ENCODE measurements around the gene CPVL. TPM values are rescaled to one million over a fixed set of nuclear protein-coding genes. Genes with fewer than 3 reads are reported as not detected.

CPVL gene
- total RNA-seq, 1 experiment from 2014 or later: 1.6 TPM

DNA sequence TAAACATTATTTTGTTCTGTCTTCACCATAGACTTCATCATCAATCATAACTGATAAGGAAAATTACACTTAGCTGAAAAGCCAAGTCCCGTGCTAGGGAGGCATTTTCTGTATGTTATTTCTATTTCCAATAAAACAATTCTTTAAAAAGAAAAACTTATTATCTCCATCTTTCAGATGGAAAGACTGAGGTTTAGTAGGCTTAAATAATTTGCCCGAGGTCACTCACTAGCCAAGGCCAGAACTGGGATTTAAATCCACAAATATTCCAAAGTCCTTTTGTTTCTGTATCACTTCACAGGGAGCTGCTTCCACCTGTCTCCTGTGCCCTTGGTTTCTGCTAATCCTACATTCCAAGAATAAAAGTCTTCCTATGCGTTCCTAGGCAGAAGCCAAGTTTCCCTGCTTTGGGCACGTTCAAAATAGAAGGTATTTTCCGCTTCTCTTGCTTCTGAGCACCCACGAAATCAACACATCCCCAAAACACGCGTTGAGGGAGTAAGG lies 732 bp downstream of the CPVL start:
- Histone ChIP-seq H3K4me3 (peak overlapping the region; percentile 32), H3K27me3 (replicated peaks) (peaks cover 64% of the 10 kb centered on the region)

DNA sequence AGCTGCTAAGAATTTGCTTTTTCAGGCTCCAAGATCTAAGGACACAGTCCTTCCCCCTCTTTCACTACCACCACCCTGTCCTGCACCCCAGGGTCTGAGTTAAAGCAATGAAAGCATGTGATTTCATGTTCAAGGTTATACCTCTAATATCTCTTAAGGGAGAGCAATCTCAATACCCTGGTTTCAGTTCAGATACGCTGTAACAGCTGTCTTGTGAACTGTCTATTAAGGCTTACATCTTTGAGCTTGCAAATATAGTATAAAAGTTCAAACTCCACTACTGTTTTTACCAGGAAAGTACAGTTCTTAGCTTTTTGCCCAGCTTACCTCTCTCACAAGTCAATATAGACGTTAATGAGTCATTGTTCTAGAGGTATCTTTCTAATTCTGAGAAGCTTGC lies 2.6 kb downstream of the CPVL start:
- Histone ChIP-seq H3K4me1 (replicated peaks) (peaks cover 17% of the 10 kb centered on the region), H3K9me3 (replicated peaks) (peaks cover 2% of the 10 kb centered on the region; the same call in 1 of the 2 replicates), H3K4me3 (no peak overlapping the region), H3K27me3 (replicated peaks) (peaks cover 57% of the 10 kb centered on the region), H3K27ac (no peak overlapping the region), H3K36me3 (no peaks in the 10 kb centered on the region)
- no peak for DNase-seq (ENCODE audit: low read depth in 1 of 2, low spot score in 2 of 2)

More for the DNA sequence above, 732 bp downstream of the CPVL start:
- DNase-seq (ENCODE audit: low read depth in 1 of 2, low spot score in 2 of 2): no peak
- no peak overlapping the region for H3K27ac ChIP-seq
- H3K36me3 ChIP-seq: no peaks in the 10 kb centered on the region
- H3K4me1 ChIP-seq (replicated peaks): peaks cover 2% of the 10 kb centered on the region
- no peaks in the 10 kb centered on the region; the same call in 1 of the 2 replicates for H3K9me3 ChIP-seq (replicated peaks)

DNA sequence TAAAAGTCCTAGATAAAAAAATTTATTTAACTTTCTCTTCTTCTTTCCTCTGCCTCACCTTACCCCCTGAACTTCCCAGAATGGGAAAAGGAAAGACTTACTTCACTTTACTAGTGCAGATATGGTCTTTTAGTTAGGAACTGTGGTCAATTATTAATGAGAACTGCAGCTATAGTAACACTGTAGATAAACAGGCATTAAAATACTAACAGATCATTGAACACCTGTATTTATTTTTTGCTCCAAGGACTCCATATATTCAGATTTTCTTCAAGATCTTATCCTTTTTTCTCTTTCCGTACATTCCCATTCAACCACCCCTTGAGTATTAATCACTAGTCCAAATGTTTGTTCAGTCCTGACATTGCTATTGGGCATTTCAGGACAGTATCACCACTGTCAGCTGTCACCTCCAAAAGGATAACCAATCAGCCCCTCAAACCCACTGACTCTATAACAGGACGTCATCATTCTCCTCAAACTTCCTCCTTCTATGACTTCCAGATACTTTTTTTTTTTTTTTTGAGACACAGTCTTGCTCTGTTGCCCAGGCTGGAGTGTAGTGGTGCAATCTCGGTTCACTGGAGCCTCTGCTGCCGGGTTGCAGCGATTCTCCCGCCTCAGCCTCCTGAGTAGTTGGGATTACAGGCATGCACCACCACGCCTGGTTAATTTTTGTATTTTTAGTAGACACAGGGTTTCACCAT lies 4.2 kb downstream of the CPVL start:
- Histone ChIP-seq H3K9me3 (replicated peaks) (peaks cover 2% of the 10 kb centered on the region; the same call in 1 of the 2 replicates), H3K27me3 (replicated peaks) (peaks cover 42% of the 10 kb centered on the region), H3K27ac (no peak overlapping the region), H3K36me3 (no peaks in the 10 kb centered on the region), H3K4me1 (replicated peaks) (peaks cover 17% of the 10 kb centered on the region), H3K4me3 (no peak overlapping the region)
- DNase-seq (ENCODE audit: low read depth in 1 of 2, low spot score in 2 of 2): no peak

GRCh38 chr7:29140873-29141468 lies 5.4 kb downstream of the CPVL start:
- DNase-seq (ENCODE audit: low read depth in 1 of 2, low spot score in 2 of 2): no peak
- peaks cover 2% of the 10 kb centered on the region; the same call in 1 of the 2 replicates for H3K9me3 ChIP-seq (replicated peaks)
- H3K36me3 ChIP-seq: no peaks in the 10 kb centered on the region
- peaks cover 17% of the 10 kb centered on the region for H3K4me1 ChIP-seq (replicated peaks)
- H3K4me3 ChIP-seq: no peak overlapping the region
- no peak overlapping the region for H3K27ac ChIP-seq
- H3K27me3 ChIP-seq (replicated peaks): peaks cover 30% of the 10 kb centered on the region

DNA sequence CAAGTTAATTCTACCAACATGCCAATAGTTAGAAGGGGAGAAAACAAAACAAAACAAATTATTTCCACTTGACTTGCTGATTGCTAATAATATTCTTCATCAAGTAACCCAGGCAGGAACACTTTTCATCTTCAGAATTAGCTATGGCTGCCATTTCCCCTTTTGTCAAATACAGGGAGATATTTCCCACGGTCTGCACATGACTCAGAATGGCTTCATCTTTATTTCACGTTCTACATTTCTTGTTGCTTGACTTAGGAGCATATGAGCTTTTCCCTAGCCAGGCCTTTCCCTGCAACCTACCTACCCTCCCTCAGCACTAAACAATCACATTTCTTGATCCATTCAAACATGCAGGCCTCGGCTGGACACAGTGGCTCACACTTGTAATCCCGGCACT lies 6.5 kb downstream of the CPVL start:
- H3K27me3 ChIP-seq (replicated peaks): peaks cover 20% of the 10 kb centered on the region
- H3K4me1 ChIP-seq (replicated peaks): peaks cover 17% of the 10 kb centered on the region
- no peaks in the 10 kb centered on the region for H3K36me3 ChIP-seq
- DNase-seq (ENCODE audit: low read depth in 1 of 2, low spot score in 2 of 2): no peak
- peaks cover 2% of the 10 kb centered on the region; the same call in 1 of the 2 replicates for H3K9me3 ChIP-seq (replicated peaks)
- H3K27ac ChIP-seq: peak overlapping the region; percentile 39
- H3K4me3 ChIP-seq: no peak overlapping the region

GRCh38 chr7:29139191-29139590 lies 7.1 kb downstream of the CPVL start:
- peaks cover 2% of the 10 kb centered on the region; the same call in 1 of the 2 replicates for H3K9me3 ChIP-seq (replicated peaks)
- no peaks in the 10 kb centered on the region for H3K36me3 ChIP-seq
- H3K27me3 ChIP-seq (replicated peaks): peaks cover 13% of the 10 kb centered on the region
- H3K4me1 ChIP-seq (replicated peaks): peaks cover 17% of the 10 kb centered on the region
- no peak overlapping the region for H3K4me3 ChIP-seq
- DNase-seq (ENCODE audit: low read depth in 1 of 2, low spot score in 2 of 2): no peak
- H3K27ac ChIP-seq: peak overlapping the region; percentile 39; the same call in 1 of the 2 replicates

DNA sequence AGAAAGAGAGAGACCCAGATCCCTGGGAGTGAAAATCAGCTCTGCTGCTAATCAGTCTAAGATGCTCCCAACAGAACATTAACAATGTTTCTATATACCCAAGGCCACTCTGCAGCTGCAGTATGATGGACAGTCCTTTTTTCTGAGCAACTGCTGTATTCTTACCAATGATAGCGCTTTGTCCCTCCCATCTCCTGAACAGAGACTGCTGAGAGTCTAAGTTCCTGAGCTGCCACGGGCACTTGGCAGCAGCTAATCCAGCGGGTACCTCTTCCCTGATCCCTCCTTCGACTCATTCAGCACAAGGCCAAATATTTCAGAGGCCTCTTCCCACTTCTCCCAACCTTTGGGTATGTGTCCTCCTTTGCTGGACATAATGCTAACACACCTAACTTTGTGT lies 7.7 kb downstream of the CPVL start:
- H3K36me3 ChIP-seq: no peaks in the 10 kb centered on the region
- H3K27ac ChIP-seq: no peak overlapping the region
- H3K9me3 ChIP-seq (replicated peaks): peaks cover 2% of the 10 kb centered on the region; the same call in 1 of the 2 replicates
- H3K27me3 ChIP-seq (replicated peaks): peaks cover 7% of the 10 kb centered on the region
- DNase-seq (ENCODE audit: low read depth in 1 of 2, low spot score in 2 of 2): no peak
- no peak overlapping the region for H3K4me3 ChIP-seq
- peaks cover 17% of the 10 kb centered on the region for H3K4me1 ChIP-seq (replicated peaks)

DNA sequence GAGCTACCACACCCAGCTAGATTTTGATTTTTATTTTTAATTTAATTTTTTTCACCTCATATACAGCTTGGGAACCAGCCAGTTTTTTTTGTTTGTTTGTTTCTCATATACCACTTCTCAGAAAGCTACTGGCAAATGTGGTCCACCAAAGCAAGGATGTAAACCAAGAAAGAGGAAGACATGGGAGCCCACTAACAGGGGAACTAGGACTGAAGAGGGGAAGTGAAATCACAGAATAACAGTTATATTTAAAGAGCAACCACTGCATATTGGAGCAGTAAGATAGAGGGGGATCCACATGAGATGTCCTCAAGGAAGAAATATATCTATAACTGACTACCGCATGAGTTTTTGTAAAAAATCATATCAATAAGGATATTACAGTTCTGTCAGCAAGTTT lies 10.5 kb downstream of the CPVL start:
- H3K27me3 ChIP-seq (replicated peaks): no peaks in the 10 kb centered on the region
- no peak for DNase-seq (ENCODE audit: low read depth in 1 of 2, low spot score in 2 of 2)
- H3K36me3 ChIP-seq: no peaks in the 10 kb centered on the region
- H3K27ac ChIP-seq: no peak overlapping the region
- H3K4me3 ChIP-seq: no peak overlapping the region
- peaks cover 17% of the 10 kb centered on the region for H3K4me1 ChIP-seq (replicated peaks)
- H3K9me3 ChIP-seq (replicated peaks): peaks cover 2% of the 10 kb centered on the region; the same call in 1 of the 2 replicates

- H3K27ac ChIP-seq: no peak overlapping the region
- H3K9me3 ChIP-seq (replicated peaks): no peaks in the 10 kb centered on the region
- H3K4me1 ChIP-seq (replicated peaks): no peaks in the 10 kb centered on the region
- no peak for DNase-seq (ENCODE audit: low read depth in 1 of 2, low spot score in 2 of 2)
- H3K4me3 ChIP-seq: no peak overlapping the region
- peaks cover 4% of the 10 kb centered on the region; the same call in 1 of the 2 replicates for H3K27me3 ChIP-seq (replicated peaks)
- no peaks in the 10 kb centered on the region for H3K36me3 ChIP-seq
These were observed 13.4 kb downstream of the CPVL start for GRCh38 chr7:29132980-29133379.

DNA sequence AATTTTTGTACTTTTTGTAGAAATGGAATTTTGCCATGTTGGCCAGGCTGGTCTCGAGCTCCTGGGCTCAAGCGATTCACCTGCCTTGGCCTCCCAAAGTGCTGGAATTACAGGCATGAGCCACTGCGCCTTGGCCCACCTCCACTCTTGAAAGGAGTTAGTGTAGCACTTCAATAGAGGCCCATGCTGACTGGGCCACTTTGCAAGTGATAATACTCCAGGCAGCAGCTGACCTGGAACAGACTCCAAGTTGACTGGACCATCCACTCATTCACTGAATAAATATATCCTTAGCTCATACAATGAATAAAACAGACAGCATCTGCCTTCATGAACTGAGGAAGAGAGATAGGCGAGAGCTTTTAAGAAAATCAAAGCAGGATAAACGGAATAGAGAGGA lies 14.7 kb downstream of the CPVL start:
- Histone ChIP-seq H3K9me3 (replicated peaks) (no peaks in the 10 kb centered on the region), H3K27me3 (replicated peaks) (peaks cover 6% of the 10 kb centered on the region; the same call in 1 of the 2 replicates), H3K27ac (no peak overlapping the region), H3K36me3 (no peaks in the 10 kb centered on the region), H3K4me3 (no peak overlapping the region), H3K4me1 (replicated peaks) (no peaks in the 10 kb centered on the region)
- no peak for DNase-seq (ENCODE audit: low read depth in 1 of 2, low spot score in 2 of 2)

DNA sequence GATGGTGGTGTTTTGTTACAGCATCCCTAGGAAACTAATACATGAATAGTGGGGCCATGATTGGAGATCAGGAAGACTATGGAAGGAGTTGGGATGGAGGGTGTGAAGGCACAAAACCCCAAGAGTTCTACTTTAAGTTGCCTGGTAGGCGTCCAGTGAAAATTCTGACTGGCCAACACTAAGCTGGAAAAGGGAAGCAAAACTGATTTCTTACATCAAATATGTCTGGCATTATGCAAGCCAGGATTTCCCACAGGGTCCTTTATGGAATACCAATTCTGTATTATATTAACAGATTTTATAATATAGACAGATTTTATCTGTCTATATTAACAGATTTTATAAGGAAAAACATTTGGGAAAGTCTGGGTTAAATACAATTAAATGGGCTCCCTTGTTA lies 16.2 kb downstream of the CPVL start:
- no peaks in the 10 kb centered on the region for H3K36me3 ChIP-seq
- no peak for DNase-seq (ENCODE audit: low read depth in 1 of 2, low spot score in 2 of 2)
- H3K4me3 ChIP-seq: no peak overlapping the region
- H3K27me3 ChIP-seq (replicated peaks): peaks cover 13% of the 10 kb centered on the region; the same call in 1 of the 2 replicates
- no peaks in the 10 kb centered on the region for H3K4me1 ChIP-seq (replicated peaks)
- no peaks in the 10 kb centered on the region for H3K9me3 ChIP-seq (replicated peaks)
- H3K27ac ChIP-seq: no peak overlapping the region

DNA sequence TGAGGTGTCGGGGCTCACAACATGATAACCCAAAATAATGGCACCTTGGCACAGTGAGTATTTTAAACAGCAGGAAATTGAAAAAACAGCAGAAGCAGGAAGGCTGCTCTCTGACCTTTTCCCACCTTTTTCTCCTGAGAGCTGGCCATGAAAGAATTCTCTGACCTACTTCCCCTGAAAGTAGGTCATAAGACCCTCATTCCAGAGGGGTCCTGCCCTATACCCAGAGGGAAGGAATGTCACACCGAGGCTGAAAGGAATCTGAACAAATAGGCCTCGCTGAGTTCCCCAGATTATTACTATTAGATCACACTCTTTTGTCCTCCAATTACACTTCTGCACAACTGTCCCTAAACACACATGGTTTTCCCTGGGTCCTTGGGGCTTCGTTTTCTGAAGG lies 18.8 kb downstream of the CPVL start:
- Histone ChIP-seq H3K27ac (no peak overlapping the region), H3K9me3 (replicated peaks) (no peaks in the 10 kb centered on the region), H3K4me1 (replicated peaks) (no peaks in the 10 kb centered on the region), H3K27me3 (replicated peaks) (peaks cover 13% of the 10 kb centered on the region; the same call in 1 of the 2 replicates), H3K4me3 (no peak overlapping the region), H3K36me3 (no peaks in the 10 kb centered on the region)
- no peak for DNase-seq (ENCODE audit: low read depth in 1 of 2, low spot score in 2 of 2)

GRCh38 chr7:29126804-29127203 lies 19.5 kb downstream of the CPVL start:
- no peak overlapping the region for H3K27ac ChIP-seq
- DNase-seq (ENCODE audit: low read depth in 1 of 2, low spot score in 2 of 2): no peak

GRCh38 chr7:29123626-29124190 lies 22.6 kb downstream of the CPVL start:
- no peak for DNase-seq (ENCODE audit: low read depth in 1 of 2, low spot score in 2 of 2)
- Histone ChIP-seq H3K4me3 (no peak overlapping the region), H3K4me1 (replicated peaks) (no peaks in the 10 kb centered on the region), H3K36me3 (no peaks in the 10 kb centered on the region), H3K9me3 (replicated peaks) (no peaks in the 10 kb centered on the region), H3K27ac (no peak overlapping the region), H3K27me3 (replicated peaks) (peaks cover 9% of the 10 kb centered on the region; the same call in 1 of the 2 replicates)

More at GRCh38 chr7:29126804-29127203, 19.5 kb downstream of the CPVL start:
- peaks cover 13% of the 10 kb centered on the region; the same call in 1 of the 2 replicates for H3K27me3 ChIP-seq (replicated peaks)
- no peak overlapping the region for H3K4me3 ChIP-seq
- H3K4me1 ChIP-seq (replicated peaks): no peaks in the 10 kb centered on the region
- H3K36me3 ChIP-seq: no peaks in the 10 kb centered on the region
- no peaks in the 10 kb centered on the region for H3K9me3 ChIP-seq (replicated peaks)

All from SJSA1 (cell line).